ENCODE data around the gene MS4A14. TPM values are rescaled to one million over a fixed set of nuclear protein-coding genes. Genes with fewer than 3 reads are reported as not detected.

The MS4A14 gene
- total and polyA plus RNA-seq, 2 of the 8 experiments (the other 6 are each of a cell fraction or from before 2014, with no cell fraction given) = not detected

- H3K27ac ChIP-seq (ENCODE audit: low read depth, low read length) = no peak overlapping the region
- ChIA-PET POLR2A (ENCODE audit: partially characterized antibody) (no interaction called here), CTCF (ENCODE audit: partially characterized antibody) (interaction anchor here (1.1 to 1.5 kb wide), 2 partner anchors 10 to 49 kb away, joined by 3 read pairs; no protein-coding TSS in a partner anchor)
- no peak overlapping the region for H4K8ac ChIP-seq (ENCODE audit: extremely low read depth, insufficient read depth, low read length)
- no peak overlapping the region for H4K91ac ChIP-seq (replicated peaks; ENCODE audit: insufficient read length, low read length)
- H2BK20ac ChIP-seq (ENCODE audit: low read length) = no peak overlapping the region
- no peak for TF ChIP-seq EZH2 (IDR thresholded peaks at IDR 0.05; ENCODE audit: low read depth, low read length, severe bottlenecking)
- no peak for TF ChIP-seq CEBPB (IDR thresholded peaks at IDR 0.05; ENCODE audit: low read depth, low read length)
- no peak for TF ChIP-seq CBX5 (IDR thresholded peaks at IDR 0.05; ENCODE audit: low read depth, low read length)
- TF ChIP-seq SP1 (IDR thresholded peaks at IDR 0.05; ENCODE audit: low read depth, low read length) = no peak
- no peak for TF ChIP-seq BRCA1 (IDR thresholded peaks at IDR 0.05; ENCODE audit: low read depth, low read length)
- no peak for TF ChIP-seq EGR1 (IDR thresholded peaks at IDR 0.05; ENCODE audit: borderline replicate concordance, low read depth, low read length)
- no peak for TF ChIP-seq TEAD4 (IDR thresholded peaks at IDR 0.05; ENCODE audit: low read depth, low read length)
- TF ChIP-seq KDM5A (IDR thresholded peaks at IDR 0.05; ENCODE audit: low read length) = no peak
- TF ChIP-seq TBP (IDR thresholded peaks at IDR 0.05; ENCODE audit: low read depth, low read length) = no peak
- TF ChIP-seq BACH1 (IDR thresholded peaks at IDR 0.05; ENCODE audit: low read length) = no peak
- TF ChIP-seq SUZ12 (IDR thresholded peaks at IDR 0.05; ENCODE audit: low read length) = no peak
- TF ChIP-seq POLR2AphosphoS5 (IDR thresholded peaks at IDR 0.05; ENCODE audit: low read depth, low read length) = no peak
- no peak for TF ChIP-seq CHD1 (IDR thresholded peaks at IDR 0.05; ENCODE audit: low read depth, low read length)
- no peak for TF ChIP-seq MAX (IDR thresholded peaks at IDR 0.05)
- TF ChIP-seq JUN (IDR thresholded peaks at IDR 0.05; ENCODE audit: low read depth, low read length) = no peak
- WGBS, 2 experiments (ENCODE audit: extremely low coverage in 1 of 2, insufficient coverage in 1 of 2, insufficient read length in 1 of 2, insufficient replicate concordance in 2 of 2, low coverage in 1 of 2, low lambda C conversion rate in 2 of 2, missing lambda C conversion rate in 1 of 2) = 94% methylated on average over 2 of the region's 2 CpGs; no CpG with 5 or more reads in 1 of the 2 experiments
- H2BK12ac ChIP-seq (ENCODE audit: low read depth, low read length) = no peak overlapping the region
- no peaks in the 10 kb centered on the region for H3K79me1 ChIP-seq (ENCODE audit: low read depth, low read length)
- no peak overlapping the region for H3K4ac ChIP-seq (replicated peaks; ENCODE audit: insufficient read length, low read depth, low read length)
- no peak for DNase-seq (ENCODE audit: low read depth in 1 of 2, low spot score in 2 of 2)
- no peaks in the 10 kb centered on the region for H3K27me3 ChIP-seq (replicated peaks in 1 of 4; ENCODE audit: control insufficient read depth in 3 of 4, extremely low read depth in 1 of 4, insufficient read depth in 3 of 4, low read length in 3 of 4)
- no peak overlapping the region for H3K4me3 ChIP-seq (ENCODE audit: extremely low read depth in 1 of 4, insufficient read depth in 2 of 4, low read depth in 3 of 4, low read length in 4 of 4)
- H3K9me3 ChIP-seq (ENCODE audit: insufficient read depth in 2 of 2, low read depth in 1 of 2, low read length in 1 of 2) = no peaks in the 10 kb centered on the region
- no peak for FAIRE-seq
- no peaks in the 10 kb centered on the region for H3K79me2 ChIP-seq (ENCODE audit: control insufficient read depth in 1 of 2, insufficient read depth in 2 of 2, low read length in 2 of 2)
- no peaks in the 10 kb centered on the region for H3K36me3 ChIP-seq (ENCODE audit: control insufficient read depth in 2 of 4, insufficient read depth in 4 of 4, low read length in 3 of 4)
- 0 out of 7 replicates have a peak, but pooled peaks cover 0 to 2% (median 0%) of the 10 kb centered on the region in 4 experiments for H3K4me1 ChIP-seq (replicated peaks in 1 of 4; ENCODE audit: control insufficient read depth in 3 of 4, insufficient read depth in 4 of 4, low read length in 3 of 4)
- no peak overlapping the region for H3K56ac ChIP-seq (replicated peaks; ENCODE audit: insufficient read length, low read depth, low read length)
- H4K20me1 ChIP-seq (replicated peaks in 1 of 2; ENCODE audit: control insufficient read depth in 1 of 2, insufficient read depth in 2 of 2, low read length in 2 of 2) = no peaks in the 10 kb centered on the region
- H2BK120ac ChIP-seq (replicated peaks; ENCODE audit: low read depth, low read length) = no peak overlapping the region
- no peak overlapping the region for H2BK15ac ChIP-seq (ENCODE audit: low read length)
- H3K23ac ChIP-seq (ENCODE audit: insufficient read length) = no peak overlapping the region
- H3K14ac ChIP-seq (ENCODE audit: insufficient read length) = no peak overlapping the region
- no peak overlapping the region for H2AK5ac ChIP-seq (ENCODE audit: low read depth, low read length)
- H3K23me2 ChIP-seq (ENCODE audit: low read depth, low read length) = no peaks in the 10 kb centered on the region
- no peak overlapping the region for H4K5ac ChIP-seq (ENCODE audit: insufficient read length, low read depth, low read length)
- H3K4me2 ChIP-seq (ENCODE audit: insufficient read depth in 1 of 2, low read depth in 2 of 2, low read length in 2 of 2) = no peak overlapping the region
- H2BK5ac ChIP-seq (ENCODE audit: low read depth, low read length) = no peak overlapping the region
- H3K9ac ChIP-seq (replicated peaks in 1 of 4; ENCODE audit: extremely low read depth in 1 of 4, low read depth in 3 of 4, low read length in 3 of 4) = no peak overlapping the region
- no peak overlapping the region for H3K18ac ChIP-seq (ENCODE audit: extremely low read depth, low read length)
- no peak overlapping the region for H2AFZ ChIP-seq (ENCODE audit: low read length)
Measured at GRCh38 chr11:60392361-60392760, 3.9 kb upstream of the MS4A14 start.

Measured in H1 (cell line).